NT2/D1 (cell line): ENCODE data around the gene WDFY4.

Experiments
- SUZ12 ChIP-seq: IDR thresholded peaks from 2 replicates; pipeline ENCODE4 v1.6.1; 2011; ENCODE audit not compliant: insufficient read length, insufficient read depth; ENCODE audit errors: extremely low read depth
- YY1 ChIP-seq: IDR thresholded peaks from 2 replicates; pipeline ENCODE4 v1.6.1; 2011; ENCODE audit not compliant: insufficient read length, insufficient read depth
- ZNF274 ChIP-seq: IDR thresholded peaks from 2 replicates; pipeline ENCODE4 v1.6.1; 2011; ENCODE audit warnings: mild to moderate bottlenecking, low read depth, low read length

DNA sequence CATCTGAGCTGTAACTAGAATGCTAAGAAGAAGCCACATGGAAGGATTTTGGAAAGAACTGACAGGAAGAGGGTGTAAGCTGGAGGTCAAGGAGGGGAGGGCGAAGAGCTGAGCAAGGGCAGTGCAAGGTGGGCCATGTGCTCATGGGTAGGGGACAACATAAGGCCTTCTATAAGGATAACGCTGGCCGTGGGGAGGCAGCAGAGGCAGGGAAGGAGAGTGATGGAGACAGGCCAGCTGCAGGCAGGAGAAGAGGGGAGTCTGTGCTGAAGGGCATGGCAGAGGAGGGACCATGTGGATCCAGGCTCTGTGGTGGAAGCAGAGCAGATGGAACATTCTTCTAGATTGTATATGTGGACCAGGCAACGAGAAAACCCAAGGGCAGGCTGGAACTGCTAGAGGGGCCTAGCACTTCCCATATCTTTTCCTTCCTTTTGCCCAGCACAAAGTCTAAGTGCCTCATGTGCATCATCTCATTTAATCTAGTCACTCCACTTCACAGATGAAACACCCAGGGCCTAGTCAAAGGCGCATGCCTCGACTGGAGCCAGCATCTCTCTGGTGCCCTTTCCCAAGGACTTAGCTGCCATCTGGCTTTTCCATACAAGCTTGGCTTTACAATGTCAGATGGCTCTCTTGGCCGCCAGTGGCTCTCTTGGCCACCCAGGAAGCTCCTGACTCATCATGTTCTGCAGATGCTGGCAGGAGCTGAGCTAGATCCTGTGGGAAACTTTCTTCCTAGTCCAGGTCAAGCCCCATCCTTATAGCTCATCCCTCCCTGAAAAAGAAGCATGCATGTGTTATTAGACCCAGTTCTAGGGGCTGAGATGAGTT is 248.4 kb downstream of the WDFY4 start:
- TF ChIP-seq YY1 = no peak
- TF ChIP-seq ZNF274 = no peak
- no peak for TF ChIP-seq SUZ12
